ENCODE data around the gene ABCA8.
"Not testable (repeated sequence)": the region's sequence is repeated elsewhere in the genome, so short reads cannot be mapped to it uniquely, and the experiment has no call there.

ABCA8 gene

GRCh38 chr17:68969101-68969500 is 13.9 kb upstream of the ABCA8 start:
- H3K27ac ChIP-seq = no peak overlapping the region
- no peak for TF ChIP-seq CTCF (conservative IDR thresholded peaks at IDR 0.05)

DNA sequence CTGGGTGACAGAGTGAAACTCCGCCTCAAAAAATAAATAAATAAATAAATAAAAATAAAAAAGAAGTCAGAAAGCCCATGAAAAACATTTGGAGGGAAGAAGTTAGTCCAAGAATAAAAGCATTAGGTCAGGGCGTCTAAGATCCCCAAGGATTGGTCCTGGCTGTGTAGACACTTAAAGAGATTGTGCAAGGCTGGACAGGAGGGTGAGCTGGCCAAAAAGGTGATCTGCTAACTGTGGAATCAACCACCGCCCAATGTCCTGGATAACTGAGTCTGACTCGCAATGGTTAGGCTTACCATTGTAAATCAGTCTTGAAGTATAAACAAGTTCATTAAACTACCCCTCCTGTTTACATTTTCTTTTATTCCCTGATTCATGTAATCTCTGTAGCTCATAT is 8.8 kb upstream of the ABCA8 start:
- H3K27ac ChIP-seq = no peak overlapping the region
- TF ChIP-seq CTCF (conservative IDR thresholded peaks at IDR 0.05) = no peak

- H3K27ac ChIP-seq = no peak overlapping the region
- TF ChIP-seq CTCF (conservative IDR thresholded peaks at IDR 0.05) = no peak
Measured at GRCh38 chr17:68961214-68961882, 6.2 kb upstream of the ABCA8 start.

- H3K27ac ChIP-seq = not testable (repeated sequence)
Measured at GRCh38 chr17:68959117-68959516, 3.9 kb upstream of the ABCA8 start.

DNA sequence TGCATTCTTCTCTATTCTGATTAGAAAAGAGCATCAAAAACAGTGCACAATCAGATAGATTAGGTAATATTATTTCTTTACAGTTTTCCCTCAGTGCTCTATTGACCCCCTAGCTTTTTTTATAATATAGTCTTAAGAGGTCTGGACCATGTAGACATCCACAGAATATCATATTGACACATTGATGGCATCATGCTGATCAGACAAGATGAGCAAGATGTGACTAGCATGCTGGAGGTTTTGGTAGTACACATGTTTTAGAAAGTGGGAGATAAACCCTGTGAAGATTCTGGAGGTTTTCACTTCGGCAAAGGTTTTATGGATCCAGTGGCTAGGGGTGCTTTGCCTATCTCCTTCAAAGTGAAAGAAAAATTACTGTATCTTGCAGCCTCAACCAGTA is 2.8 kb upstream of the ABCA8 start:
- TF ChIP-seq CTCF (conservative IDR thresholded peaks at IDR 0.05) = no peak

GRCh38 chr17:68954146-68954896 is 871 bp downstream of the ABCA8 start:
- no peak for TF ChIP-seq CTCF (conservative IDR thresholded peaks at IDR 0.05)
- H3K27ac ChIP-seq = no peak overlapping the region

More for the DNA sequence above, 2.8 kb upstream of the ABCA8 start:
- no peak overlapping the region for H3K27ac ChIP-seq

DNA sequence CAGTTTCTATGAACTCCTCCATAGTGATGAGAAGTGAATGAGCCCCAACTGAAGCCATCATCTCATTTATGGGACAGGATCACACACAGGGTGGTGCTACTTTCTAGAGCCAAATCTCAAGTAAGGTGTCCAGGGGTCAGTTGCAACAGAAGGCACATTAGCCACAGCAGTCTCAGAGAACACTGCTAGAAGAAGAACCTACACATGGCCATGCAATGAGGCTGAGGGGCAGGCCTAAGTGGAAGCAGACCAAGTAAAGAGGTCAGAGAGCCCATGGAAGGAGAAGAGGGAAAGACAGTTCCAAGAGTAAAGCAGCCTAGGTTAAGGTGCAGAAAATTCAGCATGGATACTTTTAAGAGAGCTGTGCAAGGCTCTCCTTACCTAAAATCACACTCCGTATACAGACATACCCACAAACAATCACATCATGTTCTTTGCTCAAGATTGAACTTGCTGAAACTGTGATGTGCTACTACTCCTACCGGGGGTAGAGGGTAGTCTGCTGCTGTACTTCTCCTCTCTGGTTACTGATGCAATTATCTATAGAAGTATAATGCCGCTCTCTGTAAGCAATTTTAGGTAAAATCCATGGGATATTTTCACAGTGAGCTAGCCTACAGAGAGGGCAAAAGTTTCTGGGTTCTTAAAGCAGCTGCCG is 1.7 kb downstream of the ABCA8 start:
- no peak overlapping the region for H3K27ac ChIP-seq

More for the DNA sequence above, 1.7 kb downstream of the ABCA8 start:
- TF ChIP-seq CTCF (conservative IDR thresholded peaks at IDR 0.05) = no peak
